K562 (cell line): Measurements from ENCODE around the gene LCNL1. TPM values are rescaled to one million over a fixed set of nuclear protein-coding genes. Genes with fewer than 3 reads are reported as not detected.

ENCODE experiments used
- CBFA2T2 ChIP-seq: fragments of 450-650 bp; conservative IDR thresholded peaks from 2 replicates; pipeline ENCODE4 v1.6.1; 2017; ENCODE audit warnings: mild to moderate bottlenecking
- CLOCK ChIP-seq: fragments of 250-450 bp; sonication (Bioruptor Pico); IDR thresholded peaks from 2 replicates; pipeline ENCODE4 v1.4.0; 2020; ENCODE audit warnings: mild to moderate bottlenecking, moderate library complexity, borderline replicate concordance
- CSDE1 ChIP-seq, 2 experiments: fragments of 450-650 bp; IDR thresholded peaks; 2 replicates each; pipeline ENCODE4 v1.6.1; 2016; ENCODE audit warnings: mild to moderate bottlenecking in 1 of 2
- ELK3 ChIP-seq: fragments of 450-650 bp; formaldehyde crosslinking; IDR thresholded peaks from 2 replicates; pipeline ENCODE4 v1.4.0; 2020; ENCODE audit warnings: mild to moderate bottlenecking
- HDAC2 ChIP-seq: fragments of 450-650 bp; IDR thresholded peaks from 2 replicates; pipeline ENCODE4 v1.6.1; 2016; ENCODE audit warnings: mild to moderate bottlenecking
- KHSRP ChIP-seq: fragments of 450-650 bp; IDR thresholded peaks from 2 replicates; pipeline ENCODE4 v1.6.1; 2017
- MLX ChIP-seq, 2 experiments: fragments of 450-650 bp in 1 of 2; sonication (generic) in 1 of 2; formaldehyde crosslinking; conservative IDR thresholded peaks; 2 replicates each; pipeline versions ENCODE4 v1.4.0 to v1.8.1; 2020 to 2022; ENCODE audit warnings: mild to moderate bottlenecking in 1 of 2, missing genetic modification reagents in 1 of 2
- MTF1 ChIP-seq: fragments of 250-450 bp; sonication (Bioruptor Pico); IDR thresholded peaks from 2 replicates; pipeline ENCODE4 v1.9.0; 2021; ENCODE audit warnings: moderate library complexity, mild to moderate bottlenecking, inconsistent platforms, borderline replicate concordance
- NUFIP1 ChIP-seq: fragments of 450-650 bp; IDR thresholded peaks from 2 replicates; pipeline ENCODE4 v1.6.1; 2018; ENCODE audit not compliant: partially characterized antibody
- POLR2AphosphoS5 ChIP-seq: IDR thresholded peaks from 2 replicates; pipeline ENCODE4 v1.6.1; 2011; ENCODE audit warnings: mild to moderate bottlenecking, low read depth, low read length, moderate library complexity; ENCODE audit not compliant: control insufficient read depth, insufficient read depth
- SLC30A9 ChIP-seq: fragments of 250-450 bp; sonication (Bioruptor Pico); IDR thresholded peaks from 2 replicates; pipeline ENCODE4 v1.8.0; 2022; ENCODE audit warnings: mild to moderate bottlenecking, moderate library complexity
- SNRNP70 ChIP-seq: fragments of 200-400 bp; formaldehyde crosslinking; optimal IDR thresholded peaks from 2 replicates; pipeline ENCODE3; 2017; ENCODE audit warnings: low read depth, low read length
- THAP7 ChIP-seq: fragments of 250-450 bp; sonication (Bioruptor Pico); IDR thresholded peaks from 2 replicates; pipeline ENCODE4 v1.5.0; 2021
- ZBTB8A ChIP-seq: fragments of 450-650 bp; IDR thresholded peaks from 2 replicates; pipeline ENCODE4 v1.6.1; 2018; ENCODE audit warnings: mild to moderate bottlenecking, moderate library complexity; ENCODE audit not compliant: partially characterized antibody
- ZKSCAN1 ChIP-seq: fragments of 150-350 bp; IDR thresholded peaks from 2 replicates; pipeline ENCODE4 v1.6.1; 2016; ENCODE audit warnings: low read depth, low read length
- ZNF395 ChIP-seq: fragments of 200-800 bp; sonication (Bioruptor generic); IDR thresholded peaks from 2 replicates; pipeline ENCODE4 v1.6.1; 2017; ENCODE audit warnings: missing genetic modification characterization, missing compliant biosample characterization
- ZNF57 ChIP-seq: fragments of 450-650 bp; formaldehyde crosslinking; IDR thresholded peaks from 2 replicates; pipeline ENCODE4 v1.4.0; 2020; ENCODE audit warnings: mild to moderate bottlenecking, moderate library complexity
- ZNF740 ChIP-seq, 3 experiments: fragments of 200-800 bp in 1 of 3; sonication (Bioruptor generic) in 1 of 3; sonication (generic) in 1 of 3; formaldehyde crosslinking in 1 of 3; IDR thresholded peaks; 2 replicates each; pipeline versions ENCODE4 v1.6.1 to v1.8.0; 2016 to 2022; ENCODE audit warnings: mild to moderate bottlenecking in 2 of 3, missing compliant biosample characterization in 2 of 3, missing genetic modification characterization in 2 of 3, missing genetic modification reagents in 1 of 3
- ZNF75A ChIP-seq: fragments of 450-650 bp; formaldehyde crosslinking; IDR thresholded peaks from 2 replicates; pipeline ENCODE4 v1.4.0; 2020; ENCODE audit warnings: mild to moderate bottlenecking
- polyA plus RNA-seq, 8 experiments: library from polyadenylated mRNA; depleted of rRNA in 4 of 8; stranded (reverse) in 5 of 8; unstranded in 3 of 8; fragments of >200 nt; fragmentation: Nextera tagmentation in 2 of 8; fragmentation: Illumina TruSeq in 1 of 8; extraction: Ambion mirVana in 2 of 8; extraction: Trizol in 1 of 8; gene quantifications; 2 replicates each; pipeline versions ENCODE4 v1.2.1 to v1.2.3, GENCODE V29; 2011 to 2014; ENCODE audit warnings: inconsistent platforms in 1 of 8, missing spikeins in 1 of 8
- total RNA-seq, 7 experiments: library from RNA; depleted of rRNA in 6 of 7; stranded (reverse); fragments of >200 nt in 6 of 7; fragmentation: Illumina TruSeq in 2 of 7; extraction: Trizol in 2 of 7; gene quantifications; 2 replicates each; pipeline versions ENCODE4 v1.2.1 to v1.2.3, GENCODE V29; 2011 to 2021; ENCODE audit warnings: low replicate concordance in 1 of 7

Gene LCNL1
- total and polyA plus RNA-seq, 9 of the 15 experiments (the other 6 are each of a cell fraction or from before 2014, with no cell fraction given), result 0.04 to 0.16 (median 0.04) TPM; not detected in 4

- TF ChIP-seq ELK3, result no peak
- TF ChIP-seq CLOCK (CRISPR knock-in tag), result no peak
- no peak for TF ChIP-seq THAP7
- TF ChIP-seq SLC30A9, result no peak
- no peak for TF ChIP-seq SNRNP70
- no peak for TF ChIP-seq MLX (CRISPR knock-in tag; conservative IDR thresholded peaks at IDR 0.05)
- no peak for TF ChIP-seq ZNF75A (CRISPR knock-in tag)
- no peak for TF ChIP-seq ZBTB8A
- TF ChIP-seq NUFIP1, result no peak
- no peak for TF ChIP-seq MTF1
- TF ChIP-seq CBFA2T2, result no peak
- TF ChIP-seq CSDE1 (IDR thresholded peaks at IDR 0.05), result no peak
- no peak for TF ChIP-seq ZNF57
- no peak for TF ChIP-seq HDAC2
- no peak for TF ChIP-seq ZNF740 (CRISPR knock-in tag; IDR thresholded peaks at IDR 0.05)
- TF ChIP-seq ZNF740 (tag; IDR thresholded peaks at IDR 0.05), result no peak
- TF ChIP-seq ZKSCAN1, result no peak
- no peak for TF ChIP-seq KHSRP
- TF ChIP-seq ZNF395 (CRISPR knock-in tag), result no peak; the same call in 1 of the 2 replicates
- TF ChIP-seq POLR2AphosphoS5, result no peak
These were observed 4.5 kb upstream of the LCNL1 start (continued) for GRCh38 chr9:136978073-136978864.
